NCI-H2196 (cell line): ENCODE data around the gene PRRG2.

ENCODE experiments used
- DNase-seq: peaks from one replicate; lab custom pipeline; 2025; ENCODE audit not compliant: unreplicated experiment; lab: John Stamatoyannopoulos, UW

PRRG2 gene

GRCh38 chr19:49637821-49638738 lies 57.0 kb downstream of the PRRG2 start:
- peak; percentile 34 for DNase-seq

- no peak for DNase-seq
These were observed 58.4 kb downstream of the PRRG2 start for GRCh38 chr19:49639401-49640112.

- peak; percentile 100 for DNase-seq
These were observed 59.2 kb downstream of the PRRG2 start, which contains the start of gene RRAS for GRCh38 chr19:49640113-49640898. TSS of gene RRAS (minus strand) at chr19:49640143. CDS start at chr19:49640098, 45 bp downstream.
